ENCODE data around the gene CA9.

CA9 gene

DNA sequence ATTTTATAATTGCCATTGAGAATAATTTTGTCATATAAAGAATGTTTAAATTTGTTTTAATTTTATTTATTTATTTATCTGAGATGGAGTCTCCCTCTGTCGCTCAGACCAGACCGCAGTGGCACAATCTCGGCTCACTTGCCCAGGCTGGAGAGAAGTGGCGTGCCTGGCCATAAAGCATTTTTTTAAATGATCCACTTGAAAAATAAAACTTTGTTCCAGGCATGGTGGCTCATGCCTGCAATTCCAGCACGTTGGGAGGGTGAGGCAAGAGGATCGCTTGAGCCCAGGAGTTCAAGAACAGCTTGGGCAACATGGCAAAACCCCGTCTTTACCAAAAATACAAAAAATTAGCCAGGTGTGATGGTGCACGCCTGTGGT is 20.9 kb upstream of the CA9 start:
- no peak for DNase-seq

- no peak for DNase-seq
These were observed 20.1 kb upstream of the CA9 start for GRCh38 chr9:35653611-35654010.

GRCh38 chr9:35656348-35656747 is 17.4 kb upstream of the CA9 start:
- DNase-seq = no peak

- DNase-seq = no peak
These were observed 16.7 kb upstream of the CA9 start for GRCh38 chr9:35656831-35657545.

DNA sequence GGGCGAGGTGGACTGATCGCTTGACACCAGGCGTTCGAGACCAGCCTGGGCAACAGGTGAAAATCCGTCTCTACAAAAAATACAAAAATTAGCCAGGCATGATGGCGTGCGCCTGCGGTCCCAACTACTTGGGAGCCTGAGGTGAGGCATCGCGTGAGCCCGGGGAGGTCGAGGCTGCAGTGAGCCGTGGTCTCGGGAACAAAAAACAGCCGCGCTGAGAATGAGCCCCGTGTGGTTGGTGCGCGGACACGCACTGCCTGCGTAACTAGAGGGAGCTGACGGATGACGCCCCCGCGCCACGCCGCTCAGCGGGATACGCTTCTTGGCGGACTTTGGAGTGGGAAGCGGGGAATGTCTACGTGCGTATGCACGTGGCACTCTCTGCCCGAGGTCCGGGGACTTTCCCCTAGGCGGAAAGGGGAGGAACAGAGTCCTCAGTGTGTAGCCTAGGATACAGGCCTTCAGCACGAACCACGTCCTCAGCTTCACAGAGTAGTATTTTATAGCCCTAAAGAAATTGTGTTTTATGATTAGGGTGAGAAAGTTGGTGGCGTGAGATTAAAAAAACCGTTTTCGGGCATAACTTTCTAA is 16.1 kb upstream of the CA9 start, which contains the start of gene RMRP:
TSS of gene RMRP (minus strand) at position 474 of the 591 bp plus-strand sequence.
- DNase-seq = peak; percentile 100

- DNase-seq = peak; percentile 87
These were observed 15.4 kb upstream of the CA9 start, which contains the start of gene CCDC107 for GRCh38 chr9:35658137-35658967. Gene CCDC107 (plus strand): TSS chr9:35658292. CDS start chr9:35658380, 88 bp downstream.

- DNase-seq = peak; percentile 75
These were observed 14.8 kb upstream of the CA9 start for GRCh38 chr9:35658968-35659220.

- DNase-seq = peak; percentile 85
These were observed 14.4 kb upstream of the CA9 start for GRCh38 chr9:35659340-35659739.

DNA sequence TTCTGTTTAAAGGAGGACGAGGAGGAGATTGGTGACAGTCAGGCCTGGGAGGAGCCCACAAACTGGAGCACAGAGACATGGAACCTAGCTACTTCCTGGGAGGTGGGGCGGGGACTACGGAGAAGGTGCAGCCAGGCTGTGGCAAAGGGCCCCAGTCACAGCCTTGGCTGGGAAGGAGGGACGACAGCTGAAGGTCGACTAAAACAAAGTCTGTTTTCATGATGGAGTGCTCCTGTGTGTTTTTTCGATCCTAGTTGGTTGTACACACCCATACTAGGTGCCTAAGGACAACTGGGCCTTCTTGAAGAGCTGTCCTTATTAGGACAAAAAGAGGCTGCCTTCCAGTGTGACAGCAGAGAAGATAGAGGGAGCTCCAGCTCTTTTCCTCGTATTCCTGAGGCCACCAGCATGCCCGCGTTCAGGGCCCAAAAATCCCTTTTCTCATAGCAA is 12.7 kb upstream of the CA9 start:
- DNase-seq = peak; percentile 47

- DNase-seq = no peak
These were observed 11.9 kb upstream of the CA9 start for GRCh38 chr9:35661756-35662350.

DNA sequence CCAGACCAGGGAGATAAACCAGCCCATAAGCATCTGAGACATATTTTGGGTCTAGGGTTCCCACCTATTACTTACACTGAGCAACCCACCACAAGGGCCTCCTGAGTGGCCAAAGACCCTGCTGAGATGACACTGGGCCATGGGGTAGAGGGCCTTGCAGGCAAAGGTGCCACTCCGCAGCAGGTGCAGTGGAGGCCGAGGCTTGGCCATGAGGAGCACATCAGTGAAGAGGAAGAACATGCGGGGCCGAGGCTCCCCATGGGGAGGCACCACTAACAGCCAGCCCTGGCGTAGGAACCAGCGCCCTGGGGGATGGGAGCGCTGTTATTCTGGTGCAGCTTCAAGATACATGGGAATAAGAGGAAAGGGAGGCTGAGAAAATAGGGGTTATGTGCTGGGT is 11.3 kb upstream of the CA9 start:
- no peak for DNase-seq

DNA sequence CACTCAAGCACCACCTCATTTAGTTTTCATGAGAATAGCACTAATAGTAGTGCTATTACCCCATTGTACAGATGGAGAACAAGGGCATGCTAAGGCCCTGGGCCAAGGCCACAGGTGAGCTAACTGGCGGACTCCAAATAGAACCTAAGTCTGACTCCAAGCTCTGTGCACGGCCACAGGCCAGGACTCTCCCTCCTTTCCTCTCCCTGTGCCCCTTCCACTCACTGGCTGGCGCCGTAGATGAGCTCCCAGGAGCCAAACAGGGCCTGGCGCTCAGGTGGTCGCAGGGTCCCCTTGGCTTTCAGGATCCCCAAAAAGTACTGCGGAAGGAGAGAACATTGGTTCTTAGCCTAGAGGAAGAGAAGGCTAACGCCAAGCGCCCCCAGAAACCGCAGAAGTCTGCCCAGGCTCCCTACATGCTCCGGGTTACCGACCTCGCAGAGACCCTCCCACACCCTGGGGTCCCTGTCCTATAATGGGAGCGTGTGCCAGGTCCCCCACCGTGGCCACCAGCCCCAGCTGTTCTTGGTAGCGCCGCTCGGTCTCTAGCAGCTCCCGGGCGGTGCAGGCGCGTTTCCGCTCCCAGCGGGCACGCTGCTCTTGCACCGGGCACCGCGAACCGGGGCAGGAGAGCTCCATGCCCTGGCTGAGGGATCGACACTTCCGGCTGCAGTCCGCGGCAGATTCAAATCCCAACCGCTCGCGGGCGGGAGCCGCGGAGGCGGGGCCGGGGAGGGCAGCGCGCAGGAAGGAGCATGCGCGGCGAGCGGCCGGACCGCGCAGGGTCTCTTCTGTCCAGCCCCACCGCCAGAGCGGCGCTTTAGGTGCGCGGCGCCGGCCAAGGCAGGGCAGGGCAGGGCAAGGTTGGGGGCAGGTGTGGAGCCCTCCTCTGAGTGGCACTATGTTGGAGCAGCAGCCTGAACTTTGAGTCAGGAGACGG is 8.9 kb upstream of the CA9 start, which contains the start of gene ARHGEF39:
TSS of gene ARHGEF39 (minus strand) at position 665 of the 940 bp plus-strand sequence. CDS start at position 639, 26 bp downstream.
- DNase-seq = peak; percentile 86

- DNase-seq = no peak
These were observed 8.3 kb upstream of the CA9 start for GRCh38 chr9:35665471-35665818.

DNA sequence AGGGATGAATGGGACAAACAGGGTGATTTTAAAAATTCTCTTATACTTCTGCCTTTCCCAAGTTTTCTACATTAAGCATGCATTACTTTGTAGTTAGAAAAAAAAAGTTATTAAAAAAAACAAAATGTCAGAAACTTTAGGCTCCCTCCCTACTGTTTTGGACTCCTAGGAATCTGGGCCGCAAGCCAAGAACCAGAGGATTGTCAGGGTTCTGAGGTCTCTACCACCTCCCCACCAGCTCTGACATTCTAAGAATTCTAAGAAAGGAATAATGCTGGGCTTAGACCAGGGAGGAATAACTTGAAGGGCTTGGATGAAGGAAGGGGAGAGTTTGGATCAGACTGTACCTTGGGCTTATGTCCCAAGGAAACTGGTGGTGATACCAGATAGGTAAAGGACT is 7.7 kb upstream of the CA9 start:
- peak; percentile 72 for DNase-seq

GRCh38 chr9:35666549-35666948 is 7.2 kb upstream of the CA9 start:
- DNase-seq = no peak

- DNase-seq = no peak
These were observed 5.8 kb upstream of the CA9 start for GRCh38 chr9:35667939-35668338.

- DNase-seq = peak; percentile 76
These were observed 4.2 kb upstream of the CA9 start for GRCh38 chr9:35669331-35670145.

DNA sequence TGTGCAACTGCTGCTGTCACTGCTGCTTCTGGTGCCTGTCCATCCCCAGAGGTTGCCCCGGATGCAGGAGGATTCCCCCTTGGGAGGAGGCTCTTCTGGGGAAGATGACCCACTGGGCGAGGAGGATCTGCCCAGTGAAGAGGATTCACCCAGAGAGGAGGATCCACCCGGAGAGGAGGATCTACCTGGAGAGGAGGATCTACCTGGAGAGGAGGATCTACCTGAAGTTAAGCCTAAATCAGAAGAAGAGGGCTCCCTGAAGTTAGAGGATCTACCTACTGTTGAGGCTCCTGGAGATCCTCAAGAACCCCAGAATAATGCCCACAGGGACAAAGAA is 265 bp downstream of the CA9 start:
- DNase-seq = no peak

GRCh38 chr9:35675204-35675603 is 1.5 kb downstream of the CA9 start:
- no peak for DNase-seq

GRCh38 chr9:35675732-35676392 is 2.1 kb downstream of the CA9 start:
- DNase-seq = no peak

- DNase-seq = no peak
These were observed 5.4 kb downstream of the CA9 start for GRCh38 chr9:35679091-35679490.

All from EL (cell line).